Mammary epithelial cell (primary cell): ENCODE results near the gene FAM53B.

Experiments
- CTCF ChIP-seq, 2 donors: IDR thresholded peaks in 1 of 2; conservative IDR thresholded peaks in 1 of 2; 2 replicates each; pipeline ENCODE4 v1.5.1; 2011 to 2012; ENCODE audit warnings: inconsistent platforms in 2 of 2, low read length in 2 of 2, mild to moderate bottlenecking in 2 of 2, control low read depth in 1 of 2, low read depth in 1 of 2; ENCODE audit not compliant: insufficient read depth in 1 of 2; ENCODE audit errors: extremely low read depth in 1 of 2
- EZH2 ChIP-seq: IDR thresholded peaks from 2 replicates; pipeline ENCODE4 v1.6.1; 2012; ENCODE audit warnings: low read length, inconsistent platforms, borderline replicate concordance

- no peak for TF ChIP-seq CTCF (conservative IDR thresholded peaks at IDR 0.05 in 1 of 2, IDR thresholded peaks at IDR 0.05 in 1 of 2; ENCODE audit: extremely low read depth in 1 of 2, insufficient read depth in 1 of 2, low read depth in 1 of 2, low read length in 2 of 2)
- no peak for TF ChIP-seq EZH2
These were observed 15.1 kb downstream of the FAM53B start for GRCh38 chr10:124728830-124729661.
